B cell (primary cell): ENCODE results near the gene LMF2. TPM values are rescaled to one million over a fixed set of nuclear protein-coding genes. Genes with fewer than 3 reads are reported as not detected.

Experiments used
- ATAC-seq: fragments of 200-7000 bp; cut with Tn5 transposase; one replicate; pipeline ENCODE4 v1.10.0; 2021; ENCODE audit warnings: low read depth, mild to moderate bottlenecking, moderate number of reproducible peaks, moderate library complexity
- CTCF ChIA-PET: fragments of 350-600 bp; sonication (Branson Sonifier 250); formaldehyde crosslinking; loops from one replicate; lab custom pipeline; 2021; ENCODE audit warnings: antibody characterized with exemption, inconsistent platforms; lab: Charles Lee
- POLR2A ChIA-PET: fragments of 350-600 bp; sonication (Branson Sonifier 250); formaldehyde crosslinking; loops from one replicate; lab custom pipeline; 2021; ENCODE audit warnings: antibody characterized with exemption; lab: Charles Lee
- DNase-seq: peaks from one replicate; pipeline ENCODE4 v3.0.0; 2013
- H2AFZ ChIP-seq: 2 replicates; pipeline ENCODE4 v1.6.1; 2012; ENCODE audit warnings: mild to moderate bottlenecking, low read depth, low read length; ENCODE audit not compliant: insufficient read depth, poor library complexity, severe bottlenecking
- H3K27ac ChIP-seq, 2 donors: 1 replicate in 1 of 2; 2 replicates in 1 of 2; pipeline ENCODE4 v1.5.1; 2012 to 2013; ENCODE audit warnings: low read length in 2 of 2, mild to moderate bottlenecking in 2 of 2, moderate library complexity in 1 of 2
- H3K27me3 ChIP-seq, 4 experiments: fragments of 200-600 bp in 1 of 4; sonication (generic) in 1 of 4; replicated peaks in 1 of 4; 1 replicate in 2 of 4; 2 replicates in 2 of 4; pipeline versions ENCODE4 v1.6.1 to v1.7.0; 2013 to 2016; ENCODE audit warnings: low read length in 3 of 4, mild to moderate bottlenecking in 2 of 4, mixed read lengths in 1 of 4, moderate library complexity in 1 of 4; ENCODE audit not compliant: insufficient read depth in 4 of 4, control insufficient read depth in 3 of 4; ENCODE audit errors: control extremely low read depth in 1 of 4
- H3K36me3 ChIP-seq, 2 experiments: replicated peaks in 1 of 2; 1 replicate in 1 of 2; 2 replicates in 1 of 2; pipeline versions ENCODE4 v1.6.1 to v1.7.1; 2013; ENCODE audit warnings: low read length in 1 of 2; ENCODE audit not compliant: insufficient read depth in 2 of 2, control insufficient read depth in 1 of 2; ENCODE audit errors: control extremely low read depth in 1 of 2, extremely low read depth in 1 of 2
- H3K4me1 ChIP-seq, 2 donors: fragments of 200-600 bp in 1 of 2; sonication (generic) in 1 of 2; 1 replicate in 1 of 2; 2 replicates in 1 of 2; pipeline versions ENCODE4 v1.5.1 to v1.6.1; 2013 to 2017; ENCODE audit warnings: low read length in 2 of 2; ENCODE audit not compliant: control insufficient read depth in 2 of 2, insufficient read depth in 2 of 2
- H3K4me2 ChIP-seq: replicated peaks from 2 replicates; pipeline ENCODE3; 2012; ENCODE audit warnings: mild to moderate bottlenecking, low read depth, low read length; ENCODE audit not compliant: poor library complexity, severe bottlenecking
- H3K4me3 ChIP-seq, 5 experiments: fragments of 200-600 bp in 1 of 5; sonication (generic) in 1 of 5; 1 replicate in 3 of 5; 2 replicates in 2 of 5; pipeline versions ENCODE4 v1.5.1 to v1.7.0; 2011 to 2016; ENCODE audit warnings: low read length in 4 of 5, mild to moderate bottlenecking in 4 of 5, low read depth in 2 of 5, control low read depth in 1 of 5, moderate library complexity in 1 of 5; ENCODE audit not compliant: insufficient read depth in 1 of 5; ENCODE audit errors: control extremely low read depth in 1 of 5, extremely low read depth in 1 of 5
- H3K79me2 ChIP-seq: fragments of 200-600 bp; sonication (generic); one replicate; pipeline ENCODE4 v1.6.0; 2016; ENCODE audit warnings: low read length; ENCODE audit not compliant: control insufficient read depth, insufficient read depth
- H3K9ac ChIP-seq: fragments of 200-600 bp; sonication (generic); 2 replicates; pipeline ENCODE4 v1.6.1; 2017; ENCODE audit warnings: mild to moderate bottlenecking, low read length, moderate library complexity
- H3K9me3 ChIP-seq, 3 donors: one replicate each; pipeline versions ENCODE4 v1.6.1 to v1.7.1; 2013; ENCODE audit warnings: low read length in 2 of 3; ENCODE audit not compliant: control insufficient read depth in 2 of 3, insufficient read depth in 1 of 3; ENCODE audit errors: control extremely low read depth in 1 of 3
- H4K20me1 ChIP-seq: 2 replicates; pipeline ENCODE4 v1.6.0; 2012; ENCODE audit warnings: mild to moderate bottlenecking, low read length; ENCODE audit not compliant: insufficient read depth, control insufficient read depth, poor library complexity, severe bottlenecking
- H3K27ac Mint-ChIP-seq: one replicate; pipeline ENCODE4 v1.8.0; 2021; ENCODE audit warnings: mixed read lengths
- H3K27me3 Mint-ChIP-seq: one replicate; pipeline ENCODE4 v1.8.0; 2021; ENCODE audit warnings: mixed read lengths
- H3K4me1 Mint-ChIP-seq: one replicate; pipeline ENCODE4 v1.8.0; 2021; ENCODE audit warnings: mixed read lengths
- H3K4me3 Mint-ChIP-seq: one replicate; pipeline ENCODE4 v1.8.0; 2021; ENCODE audit warnings: mixed read lengths
- H3K9me3 Mint-ChIP-seq: one replicate; pipeline ENCODE4 v1.8.0; 2022; ENCODE audit warnings: mixed read lengths; ENCODE audit not compliant: insufficient read depth
- EZH2 ChIP-seq: IDR thresholded peaks from 2 replicates; pipeline ENCODE4 v1.6.1; 2012; ENCODE audit warnings: borderline replicate concordance, low read depth, mild to moderate bottlenecking, moderate library complexity, low read length; ENCODE audit not compliant: insufficient read depth, poor library complexity, severe bottlenecking
- WGBS: methylation state at CpG from one replicate; pipeline ENCODE4 v1.1.5; 2013; ENCODE audit warnings: missing lambda C conversion rate; ENCODE audit not compliant: insufficient coverage; 5-methylcytosine and 5-hydroxymethylcytosine counted together
- intact Hi-C: fragments of 100-400 bp; cut with micrococcal nuclease; formaldehyde crosslinking; loops from one replicate; pipeline ENCODE4 v1.10.0; 2022
- polyA plus RNA-seq: library from polyadenylated mRNA; depleted of rRNA; stranded (reverse); fragments of >200 nt; gene quantifications from 2 replicates; pipeline ENCODE4 v1.2.3, GENCODE V29; 2012
- total RNA-seq, 2 donors: library from RNA; stranded (reverse); fragments of 120-200 nt in 1 of 2; gene quantifications; 1 replicate in 1 of 2; 2 replicates in 1 of 2; pipeline versions ENCODE4 v1.2.3 to v1.2.4, GENCODE V29; 2013 to 2022
- TF ChIP-seq, protein P1 (sequence below): fragments of 200-600 bp; IDR thresholded peaks from one replicate; pipeline ENCODE4 v1.8.0; 2022; ENCODE audit warnings: antibody characterized with exemption, mild to moderate bottlenecking

The LMF2 gene
- total and polyA plus RNA-seq, 2 donors (not counting 1 experiment from before 2014, with no cell fraction given): 128 to 316 TPM

DNA sequence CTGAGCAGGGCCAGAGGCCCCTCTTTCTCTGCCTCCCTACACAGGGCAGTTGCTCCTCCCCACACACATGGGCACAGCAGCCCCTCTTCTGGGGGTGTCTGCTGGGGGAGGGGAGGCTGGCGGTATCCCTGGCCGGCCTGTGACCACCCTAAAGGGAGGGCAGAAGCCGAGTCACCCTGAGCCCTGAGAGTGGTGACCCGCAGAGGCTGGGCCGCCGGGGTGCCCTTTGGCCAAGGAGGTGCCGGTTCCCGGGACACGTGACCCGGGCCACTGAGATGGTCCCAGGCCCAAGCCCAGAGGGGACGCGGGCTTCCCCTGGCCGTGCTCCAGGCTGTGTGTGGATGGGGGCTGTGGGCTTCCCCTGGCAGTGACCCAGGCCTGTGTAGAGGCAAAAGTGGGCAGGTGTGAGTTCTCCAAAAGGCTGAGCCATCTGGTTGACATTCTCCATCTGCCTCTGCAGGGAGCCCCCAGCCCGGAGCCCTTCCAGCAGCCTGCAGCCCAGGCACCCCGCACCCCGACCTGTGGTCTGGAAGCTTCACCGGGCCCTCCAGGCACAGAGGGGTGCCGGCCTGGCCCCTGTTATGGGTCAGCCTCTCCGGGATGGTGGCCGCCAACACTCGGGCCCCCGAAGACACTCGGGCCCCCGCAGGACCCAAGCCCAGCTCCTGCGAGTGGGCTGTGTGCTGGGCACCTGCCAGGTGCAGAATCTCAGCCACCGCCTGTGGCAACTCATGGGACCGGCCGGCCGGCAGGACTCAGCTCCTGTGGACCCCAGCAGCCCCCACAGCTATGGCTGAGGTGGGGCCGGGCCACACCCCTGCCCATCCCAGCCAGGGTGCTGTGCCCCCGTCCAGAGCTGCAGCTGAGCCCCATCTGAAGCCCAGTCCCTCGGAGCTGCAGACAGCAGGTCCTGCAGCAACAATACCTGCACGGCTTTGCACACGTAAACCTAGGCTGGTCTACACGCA, 25.1 kb downstream of the LMF2 start:
- peaks cover 5% of the 10 kb centered on the region for H4K20me1 ChIP-seq
- no peaks in the 10 kb centered on the region for H3K36me3 ChIP-seq
- peak overlapping the region; percentile 76 for H3K4me3 Mint-ChIP-seq
- ChIA-PET CTCF (no interaction called here), POLR2A (no interaction called here)
- H2AFZ ChIP-seq: peak overlapping the region; percentile 72
- H3K27me3 Mint-ChIP-seq: peaks cover 4% of the 10 kb centered on the region
- DNase-seq: no peak
- H3K9me3 Mint-ChIP-seq: no peaks in the 10 kb centered on the region
- ATAC-seq: no peak
- no peak overlapping the region for H3K27ac ChIP-seq
- peaks cover 0 to 26% (median 7%) of the 10 kb centered on the region in 4 experiments for H3K27me3 ChIP-seq
- H3K4me1 ChIP-seq: peaks cover 16 to 31% of the 10 kb centered on the region in 2 donors
- peak overlapping the region; percentile 61 for H3K9ac ChIP-seq
- H3K4me3 ChIP-seq: peak overlapping the region in 4 of 5 experiments; percentile 24 to 62 (median 51)
- TF ChIP-seq EZH2: no peak
- TF ChIP-seq, protein P1, sequence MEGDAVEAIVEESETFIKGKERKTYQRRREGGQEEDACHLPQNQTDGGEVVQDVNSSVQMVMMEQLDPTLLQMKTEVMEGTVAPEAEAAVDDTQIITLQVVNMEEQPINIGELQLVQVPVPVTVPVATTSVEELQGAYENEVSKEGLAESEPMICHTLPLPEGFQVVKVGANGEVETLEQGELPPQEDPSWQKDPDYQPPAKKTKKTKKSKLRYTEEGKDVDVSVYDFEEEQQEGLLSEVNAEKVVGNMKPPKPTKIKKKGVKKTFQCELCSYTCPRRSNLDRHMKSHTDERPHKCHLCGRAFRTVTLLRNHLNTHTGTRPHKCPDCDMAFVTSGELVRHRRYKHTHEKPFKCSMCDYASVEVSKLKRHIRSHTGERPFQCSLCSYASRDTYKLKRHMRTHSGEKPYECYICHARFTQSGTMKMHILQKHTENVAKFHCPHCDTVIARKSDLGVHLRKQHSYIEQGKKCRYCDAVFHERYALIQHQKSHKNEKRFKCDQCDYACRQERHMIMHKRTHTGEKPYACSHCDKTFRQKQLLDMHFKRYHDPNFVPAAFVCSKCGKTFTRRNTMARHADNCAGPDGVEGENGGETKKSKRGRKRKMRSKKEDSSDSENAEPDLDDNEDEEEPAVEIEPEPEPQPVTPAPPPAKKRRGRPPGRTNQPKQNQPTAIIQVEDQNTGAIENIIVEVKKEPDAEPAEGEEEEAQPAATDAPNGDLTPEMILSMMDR: no peak
- peaks cover 4% of the 10 kb centered on the region for H3K79me2 ChIP-seq
- intact Hi-C loops: no loop called here
- peaks cover 25% of the 10 kb centered on the region for H3K4me1 Mint-ChIP-seq
- H3K27ac Mint-ChIP-seq: no peak overlapping the region
- 83% methylated on average over 35 of the region's 35 CpGs for WGBS
- peaks cover 0 to 3% (median 0%) of the 10 kb centered on the region in 3 donors for H3K9me3 ChIP-seq
- peak overlapping the region; percentile 90 for H3K4me2 ChIP-seq
